Measurements from ENCODE around the gene EHBP1. TPM values are rescaled to one million over a fixed set of nuclear protein-coding genes. Genes with fewer than 3 reads are reported as not detected.

Gene EHBP1
- total RNA-seq, 1 donor from 2014 or later, result 46.5 TPM

- no peak overlapping the region for H3K4me3 Mint-ChIP-seq (ENCODE audit: unreplicated experiment)
- no peak for TF ChIP-seq CTCF (IDR thresholded peaks at IDR 0.05)
- no peaks in the 10 kb centered on the region for H3K27me3 Mint-ChIP-seq (ENCODE audit: unreplicated experiment)
- DNase-seq (ENCODE audit: extremely low spot score, unreplicated experiment), result no peak
- no peaks in the 10 kb centered on the region for H3K9me3 Mint-ChIP-seq (ENCODE audit: unreplicated experiment)
- H3K27ac Mint-ChIP-seq (ENCODE audit: unreplicated experiment), result no peak overlapping the region
- peaks cover 41% of the 10 kb centered on the region for H3K4me1 Mint-ChIP-seq (ENCODE audit: unreplicated experiment)
- no peaks in the 10 kb centered on the region for H3K36me3 Mint-ChIP-seq (ENCODE audit: unreplicated experiment)
Observed at GRCh38 chr2:62934517-62934916, 229.0 kb downstream of the EHBP1 start.

- DNase-seq (ENCODE audit: extremely low spot score, unreplicated experiment), result no peak
- no peaks in the 10 kb centered on the region for H3K9me3 Mint-ChIP-seq (ENCODE audit: unreplicated experiment)
- H3K36me3 Mint-ChIP-seq (ENCODE audit: unreplicated experiment), result no peaks in the 10 kb centered on the region
- H3K4me1 Mint-ChIP-seq (ENCODE audit: unreplicated experiment), result peaks cover 38% of the 10 kb centered on the region
- no peaks in the 10 kb centered on the region for H3K27me3 Mint-ChIP-seq (ENCODE audit: unreplicated experiment)
- no peak overlapping the region for H3K4me3 Mint-ChIP-seq (ENCODE audit: unreplicated experiment)
- TF ChIP-seq CTCF (IDR thresholded peaks at IDR 0.05), result no peak
- peak overlapping the region; percentile 68 for H3K27ac Mint-ChIP-seq (ENCODE audit: unreplicated experiment)
Observed at GRCh38 chr2:62938126-62938525, 232.6 kb downstream of the EHBP1 start.

DNA sequence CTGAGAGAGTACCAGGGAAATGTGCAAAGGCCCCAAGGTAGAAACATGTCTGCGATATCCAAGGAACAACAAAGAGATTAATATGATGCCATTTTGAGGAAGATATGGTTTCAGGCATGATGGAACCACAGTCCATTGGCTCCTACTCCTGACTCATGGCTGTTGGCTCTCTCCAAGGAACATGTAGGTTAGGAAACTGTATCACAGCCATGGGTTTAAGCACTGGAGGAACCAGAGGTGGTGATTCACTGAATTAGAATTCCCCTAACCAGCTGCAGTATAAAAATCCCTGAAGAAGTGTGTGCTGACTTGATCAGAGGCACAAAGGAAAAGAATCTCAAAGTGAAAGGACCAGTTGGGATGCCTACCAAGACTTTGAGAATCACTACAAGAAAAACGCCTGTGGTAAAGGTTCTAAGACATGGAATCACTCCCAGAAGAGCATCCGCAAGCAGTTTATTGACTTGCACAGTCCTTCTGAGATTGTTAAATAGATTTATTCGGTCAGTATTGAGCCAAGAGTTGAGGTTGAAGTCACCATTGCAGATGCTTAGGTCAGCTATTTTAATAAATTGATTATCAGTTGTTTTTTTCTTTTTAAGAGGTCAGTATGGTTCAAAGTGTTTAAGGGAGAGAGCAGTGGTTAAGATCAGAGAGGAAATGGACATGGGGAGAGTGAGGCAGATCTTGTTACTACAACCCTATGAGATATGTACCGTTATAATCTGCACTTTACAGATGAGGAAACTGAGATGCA is 234.4 kb downstream of the EHBP1 start:
- Mint-ChIP-seq H3K36me3 (ENCODE audit: unreplicated experiment) (peaks cover 10% of the 10 kb centered on the region), H3K27me3 (ENCODE audit: unreplicated experiment) (no peaks in the 10 kb centered on the region), H3K9me3 (ENCODE audit: unreplicated experiment) (no peaks in the 10 kb centered on the region), H3K4me3 (ENCODE audit: unreplicated experiment) (no peak overlapping the region), H3K4me1 (ENCODE audit: unreplicated experiment) (peaks cover 26% of the 10 kb centered on the region), H3K27ac (ENCODE audit: unreplicated experiment) (no peak overlapping the region)
- no peak for DNase-seq (ENCODE audit: extremely low spot score, unreplicated experiment)
- TF ChIP-seq CTCF (IDR thresholded peaks at IDR 0.05), result no peak

DNA sequence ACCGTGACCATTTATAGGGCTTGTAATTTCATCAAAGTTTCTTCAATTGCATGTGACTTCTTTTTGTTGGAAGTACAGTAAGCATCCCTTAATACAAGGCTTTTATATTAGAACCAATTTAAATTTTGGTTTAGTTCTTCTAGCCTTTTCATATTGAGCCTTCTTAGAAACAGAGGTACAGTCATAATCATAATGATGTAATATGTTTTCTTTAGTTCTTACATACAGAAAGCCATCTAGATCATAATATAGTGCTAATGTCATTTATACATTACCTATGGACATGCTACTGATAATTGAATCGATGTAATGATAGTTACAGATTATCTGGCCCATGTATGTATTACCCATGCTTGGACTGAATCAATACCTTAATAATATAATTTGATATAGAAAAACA is 235.2 kb downstream of the EHBP1 start:
- Mint-ChIP-seq H3K36me3 (ENCODE audit: unreplicated experiment) (peaks cover 10% of the 10 kb centered on the region), H3K27ac (ENCODE audit: unreplicated experiment) (no peak overlapping the region), H3K4me1 (ENCODE audit: unreplicated experiment) (peaks cover 19% of the 10 kb centered on the region), H3K9me3 (ENCODE audit: unreplicated experiment) (no peaks in the 10 kb centered on the region), H3K27me3 (ENCODE audit: unreplicated experiment) (no peaks in the 10 kb centered on the region), H3K4me3 (ENCODE audit: unreplicated experiment) (no peak overlapping the region)
- no peak for TF ChIP-seq CTCF (IDR thresholded peaks at IDR 0.05)
- DNase-seq (ENCODE audit: extremely low spot score, unreplicated experiment), result no peak

GRCh38 chr2:62941413-62941812 is 235.9 kb downstream of the EHBP1 start:
- no peak overlapping the region for H3K27ac Mint-ChIP-seq (ENCODE audit: unreplicated experiment)
- H3K9me3 Mint-ChIP-seq (ENCODE audit: unreplicated experiment), result no peaks in the 10 kb centered on the region
- peaks cover 10% of the 10 kb centered on the region for H3K36me3 Mint-ChIP-seq (ENCODE audit: unreplicated experiment)
- peaks cover 15% of the 10 kb centered on the region for H3K4me1 Mint-ChIP-seq (ENCODE audit: unreplicated experiment)
- TF ChIP-seq CTCF (IDR thresholded peaks at IDR 0.05), result no peak
- H3K27me3 Mint-ChIP-seq (ENCODE audit: unreplicated experiment), result no peaks in the 10 kb centered on the region
- no peak overlapping the region for H3K4me3 Mint-ChIP-seq (ENCODE audit: unreplicated experiment)
- no peak for DNase-seq (ENCODE audit: extremely low spot score, unreplicated experiment)

All from osteocyte (in vitro differentiated cells).